Stomach (tissue), 4 donors: ENCODE results near the gene NPPC.

Experiments
- POLR2A ChIP-seq, 4 donors: fragments of 450-650 bp; IDR thresholded peaks; one replicate each; pipeline ENCODE4 v1.6.1; 2016; ENCODE audit warnings: antibody characterized with exemption in 4 of 4, control low read depth in 2 of 4, mild to moderate bottlenecking in 1 of 4, moderate library complexity in 1 of 4
- TF ChIP-seq, protein P1 (sequence below), 7 experiments: fragments of 450-650 bp in 4 of 7; fragments of 200-600 bp in 3 of 7; sonication (generic) in 3 of 7; IDR thresholded peaks; one replicate each; pipeline ENCODE4 v1.5.1; 2016 to 2019; ENCODE audit warnings: antibody characterized with exemption in 7 of 7, control low read depth in 2 of 7, mild to moderate bottlenecking in 1 of 7

DNA sequence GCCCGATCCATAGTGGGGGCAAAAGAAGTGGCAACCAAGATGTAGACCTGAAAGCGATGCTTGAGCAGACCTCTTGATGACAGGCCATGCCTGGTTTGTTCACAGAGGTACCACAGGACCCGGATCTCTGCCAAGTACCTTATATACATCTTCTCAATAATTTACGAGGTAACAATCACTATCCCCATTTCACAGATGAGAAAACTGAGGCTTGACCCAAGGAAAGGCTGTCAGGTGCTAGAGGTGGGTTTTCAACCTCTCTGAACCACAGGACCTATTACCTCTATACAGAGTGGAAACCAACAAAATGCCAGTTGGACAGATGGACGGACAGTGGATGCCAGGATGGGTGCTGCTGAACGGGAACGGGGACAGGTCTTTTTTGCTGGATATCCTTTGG is 21.5 kb upstream of the NPPC start:
- TF ChIP-seq, protein P1, sequence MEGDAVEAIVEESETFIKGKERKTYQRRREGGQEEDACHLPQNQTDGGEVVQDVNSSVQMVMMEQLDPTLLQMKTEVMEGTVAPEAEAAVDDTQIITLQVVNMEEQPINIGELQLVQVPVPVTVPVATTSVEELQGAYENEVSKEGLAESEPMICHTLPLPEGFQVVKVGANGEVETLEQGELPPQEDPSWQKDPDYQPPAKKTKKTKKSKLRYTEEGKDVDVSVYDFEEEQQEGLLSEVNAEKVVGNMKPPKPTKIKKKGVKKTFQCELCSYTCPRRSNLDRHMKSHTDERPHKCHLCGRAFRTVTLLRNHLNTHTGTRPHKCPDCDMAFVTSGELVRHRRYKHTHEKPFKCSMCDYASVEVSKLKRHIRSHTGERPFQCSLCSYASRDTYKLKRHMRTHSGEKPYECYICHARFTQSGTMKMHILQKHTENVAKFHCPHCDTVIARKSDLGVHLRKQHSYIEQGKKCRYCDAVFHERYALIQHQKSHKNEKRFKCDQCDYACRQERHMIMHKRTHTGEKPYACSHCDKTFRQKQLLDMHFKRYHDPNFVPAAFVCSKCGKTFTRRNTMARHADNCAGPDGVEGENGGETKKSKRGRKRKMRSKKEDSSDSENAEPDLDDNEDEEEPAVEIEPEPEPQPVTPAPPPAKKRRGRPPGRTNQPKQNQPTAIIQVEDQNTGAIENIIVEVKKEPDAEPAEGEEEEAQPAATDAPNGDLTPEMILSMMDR (IDR thresholded peaks at IDR 0.05), result no peak
- TF ChIP-seq POLR2A (IDR thresholded peaks at IDR 0.05), result no peak
